HFFc6 (cell line): ENCODE data around the gene TACC2. TPM values are rescaled to one million over a fixed set of nuclear protein-coding genes. Genes with fewer than 3 reads are reported as not detected.

Source experiments
- DNase-seq: peaks from one replicate; pipeline ENCODE4 v3.0.0-alpha.2; 2018
- H3K27ac Mint-ChIP-seq: 2 replicates; pipeline ENCODE4 v1.8.0; 2020; ENCODE audit warnings: mild to moderate bottlenecking, mixed read lengths
- H3K27me3 Mint-ChIP-seq: 2 replicates; pipeline ENCODE4 v1.8.0; 2021; ENCODE audit warnings: mild to moderate bottlenecking, moderate library complexity, mixed read lengths; ENCODE audit not compliant: insufficient read depth
- H3K36me3 Mint-ChIP-seq: 2 replicates; pipeline ENCODE4 v1.8.0; 2021; ENCODE audit warnings: low read depth, mixed read lengths
- H3K4me1 Mint-ChIP-seq: 2 replicates; pipeline ENCODE4 v1.8.0; 2020; ENCODE audit warnings: low read depth, mixed read lengths
- H3K4me3 Mint-ChIP-seq: 2 replicates; pipeline ENCODE4 v1.8.0; 2020; ENCODE audit warnings: mild to moderate bottlenecking, moderate library complexity, mixed read lengths
- H3K9me3 Mint-ChIP-seq: 2 replicates; pipeline ENCODE4 v1.8.0; 2020; ENCODE audit warnings: mild to moderate bottlenecking, mixed read lengths
- CTCF ChIP-seq: fragments of 200-600 bp; sonication (generic); IDR thresholded peaks from 2 replicates; pipeline ENCODE4 v1.5.0; 2021; ENCODE audit warnings: antibody characterized with exemption, mild to moderate bottlenecking
- total RNA-seq, 6 experiments: library from RNA; stranded (reverse); fragmentation: NEBNext Ultra II Directional; extraction: Animal tissue kit (Norgen Biotek cat#: 25700); gene quantifications; 2 replicates in 1 of 6; 3 replicates in 5 of 6; pipeline ENCODE4 v1.2.3, GENCODE V29; 2021

Gene TACC2
- total RNA-seq, 6 experiments from 2014 or later = 15.9 to 19.5 (median 17.5) TPM

- DNase-seq = no peak
- H3K27me3 Mint-ChIP-seq = no peaks in the 10 kb centered on the region; the same call in 1 of the 2 replicates
- no peak overlapping the region for H3K27ac Mint-ChIP-seq
- no peaks in the 10 kb centered on the region for H3K9me3 Mint-ChIP-seq
- H3K4me1 Mint-ChIP-seq = no peaks in the 10 kb centered on the region
- TF ChIP-seq CTCF = no peak
- H3K36me3 Mint-ChIP-seq = peaks cover 14% of the 10 kb centered on the region
- no peak overlapping the region for H3K4me3 Mint-ChIP-seq
These were observed 245.5 kb downstream of the TACC2 start for GRCh38 chr10:122234416-122234815.

- TF ChIP-seq CTCF = no peak
- DNase-seq = no peak
- H3K9me3 Mint-ChIP-seq = no peaks in the 10 kb centered on the region
- no peak overlapping the region for H3K4me3 Mint-ChIP-seq
- no peaks in the 10 kb centered on the region for H3K4me1 Mint-ChIP-seq
- H3K36me3 Mint-ChIP-seq = peaks cover 10% of the 10 kb centered on the region; the same call in 1 of the 2 replicates
- H3K27ac Mint-ChIP-seq = no peak overlapping the region
- H3K27me3 Mint-ChIP-seq = peaks cover 2% of the 10 kb centered on the region
These were observed 247.8 kb downstream of the TACC2 start for GRCh38 chr10:122236690-122237306.

- Mint-ChIP-seq H3K27ac (no peak overlapping the region), H3K4me3 (no peak overlapping the region), H3K27me3 (peaks cover 3% of the 10 kb centered on the region), H3K36me3 (peaks cover 10% of the 10 kb centered on the region; the same call in 1 of the 2 replicates), H3K9me3 (no peaks in the 10 kb centered on the region), H3K4me1 (no peaks in the 10 kb centered on the region)
- no peak for DNase-seq
- no peak for TF ChIP-seq CTCF
These were observed 248.5 kb downstream of the TACC2 start for GRCh38 chr10:122237331-122237990.

- H3K4me1 Mint-ChIP-seq = no peaks in the 10 kb centered on the region
- peaks cover 10% of the 10 kb centered on the region; the same call in 1 of the 2 replicates for H3K36me3 Mint-ChIP-seq
- peaks cover 3% of the 10 kb centered on the region for H3K27me3 Mint-ChIP-seq
- H3K27ac Mint-ChIP-seq = peak overlapping the region; percentile 21; the same call in 1 of the 2 replicates
- H3K9me3 Mint-ChIP-seq = no peaks in the 10 kb centered on the region
- DNase-seq = peak; percentile 10
- no peak; the same call in 1 of the 2 replicates for TF ChIP-seq CTCF
- H3K4me3 Mint-ChIP-seq = no peak overlapping the region
These were observed 250.8 kb downstream of the TACC2 start for GRCh38 chr10:122239578-122240257.

- H3K9me3 Mint-ChIP-seq = no peaks in the 10 kb centered on the region
- H3K36me3 Mint-ChIP-seq = peaks cover 10% of the 10 kb centered on the region; the same call in 1 of the 2 replicates
- no peaks in the 10 kb centered on the region for H3K4me1 Mint-ChIP-seq
- peaks cover 3% of the 10 kb centered on the region for H3K27me3 Mint-ChIP-seq
- no peak overlapping the region for H3K27ac Mint-ChIP-seq
- TF ChIP-seq CTCF = no peak
- no peak for DNase-seq
- no peak overlapping the region for H3K4me3 Mint-ChIP-seq
These were observed 251.4 kb downstream of the TACC2 start for GRCh38 chr10:122240401-122240800.
